Measurements from ENCODE around the gene ULK4.
A peak's percentile ranks its signal among the peaks of the same experiment; 100 is the strongest.

ULK4 gene

GRCh38 chr3:41204369-41204768 is 757.5 kb downstream of the ULK4 start:
- no peak for DNase-seq

GRCh38 chr3:41202834-41203345 is 759.0 kb downstream of the ULK4 start:
- DNase-seq, result peak; percentile 9

- no peak for DNase-seq
These were observed 759.6 kb downstream of the ULK4 start for GRCh38 chr3:41202075-41202833.

- DNase-seq, result no peak
These were observed 761.3 kb downstream of the ULK4 start for GRCh38 chr3:41200669-41201021.

GRCh38 chr3:41199866-41200668 is 761.8 kb downstream of the ULK4 start:
- DNase-seq, result peak; percentile 0

- DNase-seq, result peak; percentile 26
These were observed 762.7 kb downstream of the ULK4 start, which contains the start of gene CTNNB1 for GRCh38 chr3:41198950-41199865. TSS of gene CTNNB1 (plus strand) at chr3:41199505. CDS start at chr3:41224069, 24,564 bp downstream.

- DNase-seq, result no peak
These were observed 763.4 kb downstream of the ULK4 start for GRCh38 chr3:41198526-41198925.

GRCh38 chr3:41198046-41198445 is 763.9 kb downstream of the ULK4 start:
- no peak for DNase-seq
